Panc1 (cell line): ENCODE measurements around the gene KATNAL2.

ENCODE experiments used
- POLR2AphosphoS5 ChIP-seq: IDR thresholded peaks from 2 replicates; pipeline ENCODE4 v1.6.1; 2012; ENCODE audit warnings: mild to moderate bottlenecking, low read depth, low read length, moderate library complexity
- SIN3A ChIP-seq: IDR thresholded peaks from 2 replicates; pipeline ENCODE4 v1.6.1; 2012; ENCODE audit warnings: low read depth, mild to moderate bottlenecking, low read length, moderate library complexity, borderline replicate concordance; ENCODE audit not compliant: insufficient read depth
- TCF7L2 ChIP-seq: IDR thresholded peaks from 2 replicates; pipeline ENCODE4 v1.6.1; 2011; ENCODE audit warnings: mild to moderate bottlenecking, low read depth, low read length, inconsistent platforms
- TF ChIP-seq, protein P1 (sequence below): fragments of 450-650 bp; IDR thresholded peaks from 2 replicates; pipeline ENCODE4 v1.5.1; 2017; ENCODE audit warnings: mild to moderate bottlenecking
- TF ChIP-seq, protein P2 (sequence below), 2 experiments: IDR thresholded peaks; 2 replicates each; pipeline ENCODE4 v1.6.1; 2011 to 2012; ENCODE audit warnings: low read depth in 2 of 2, control low read depth in 1 of 2, low read length in 1 of 2, mild to moderate bottlenecking in 1 of 2, moderate library complexity in 1 of 2; ENCODE audit not compliant: insufficient read depth in 1 of 2

DNA sequence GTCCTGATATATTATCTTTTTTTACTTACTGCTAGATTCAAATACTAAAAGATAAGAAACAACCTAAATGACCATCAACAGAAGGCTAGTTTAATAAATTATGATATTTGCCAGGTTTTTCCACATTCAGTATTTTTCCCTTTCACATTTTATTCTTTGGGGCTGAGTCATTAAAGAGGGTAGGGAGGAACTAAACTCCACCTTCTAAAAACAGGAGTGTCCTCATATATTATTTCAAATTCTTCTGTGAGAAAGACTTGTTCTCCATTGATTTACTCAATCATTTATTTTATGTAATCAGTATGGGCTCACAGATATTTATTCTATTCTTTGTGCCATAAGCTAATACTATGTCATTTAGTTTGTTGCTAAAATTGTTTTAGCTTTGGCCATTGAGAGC is 223.9 kb downstream of the KATNAL2 start:
- TF ChIP-seq, protein P1, sequence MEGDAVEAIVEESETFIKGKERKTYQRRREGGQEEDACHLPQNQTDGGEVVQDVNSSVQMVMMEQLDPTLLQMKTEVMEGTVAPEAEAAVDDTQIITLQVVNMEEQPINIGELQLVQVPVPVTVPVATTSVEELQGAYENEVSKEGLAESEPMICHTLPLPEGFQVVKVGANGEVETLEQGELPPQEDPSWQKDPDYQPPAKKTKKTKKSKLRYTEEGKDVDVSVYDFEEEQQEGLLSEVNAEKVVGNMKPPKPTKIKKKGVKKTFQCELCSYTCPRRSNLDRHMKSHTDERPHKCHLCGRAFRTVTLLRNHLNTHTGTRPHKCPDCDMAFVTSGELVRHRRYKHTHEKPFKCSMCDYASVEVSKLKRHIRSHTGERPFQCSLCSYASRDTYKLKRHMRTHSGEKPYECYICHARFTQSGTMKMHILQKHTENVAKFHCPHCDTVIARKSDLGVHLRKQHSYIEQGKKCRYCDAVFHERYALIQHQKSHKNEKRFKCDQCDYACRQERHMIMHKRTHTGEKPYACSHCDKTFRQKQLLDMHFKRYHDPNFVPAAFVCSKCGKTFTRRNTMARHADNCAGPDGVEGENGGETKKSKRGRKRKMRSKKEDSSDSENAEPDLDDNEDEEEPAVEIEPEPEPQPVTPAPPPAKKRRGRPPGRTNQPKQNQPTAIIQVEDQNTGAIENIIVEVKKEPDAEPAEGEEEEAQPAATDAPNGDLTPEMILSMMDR: no peak
- TF ChIP-seq POLR2AphosphoS5: no peak
- TF ChIP-seq, protein P2, sequence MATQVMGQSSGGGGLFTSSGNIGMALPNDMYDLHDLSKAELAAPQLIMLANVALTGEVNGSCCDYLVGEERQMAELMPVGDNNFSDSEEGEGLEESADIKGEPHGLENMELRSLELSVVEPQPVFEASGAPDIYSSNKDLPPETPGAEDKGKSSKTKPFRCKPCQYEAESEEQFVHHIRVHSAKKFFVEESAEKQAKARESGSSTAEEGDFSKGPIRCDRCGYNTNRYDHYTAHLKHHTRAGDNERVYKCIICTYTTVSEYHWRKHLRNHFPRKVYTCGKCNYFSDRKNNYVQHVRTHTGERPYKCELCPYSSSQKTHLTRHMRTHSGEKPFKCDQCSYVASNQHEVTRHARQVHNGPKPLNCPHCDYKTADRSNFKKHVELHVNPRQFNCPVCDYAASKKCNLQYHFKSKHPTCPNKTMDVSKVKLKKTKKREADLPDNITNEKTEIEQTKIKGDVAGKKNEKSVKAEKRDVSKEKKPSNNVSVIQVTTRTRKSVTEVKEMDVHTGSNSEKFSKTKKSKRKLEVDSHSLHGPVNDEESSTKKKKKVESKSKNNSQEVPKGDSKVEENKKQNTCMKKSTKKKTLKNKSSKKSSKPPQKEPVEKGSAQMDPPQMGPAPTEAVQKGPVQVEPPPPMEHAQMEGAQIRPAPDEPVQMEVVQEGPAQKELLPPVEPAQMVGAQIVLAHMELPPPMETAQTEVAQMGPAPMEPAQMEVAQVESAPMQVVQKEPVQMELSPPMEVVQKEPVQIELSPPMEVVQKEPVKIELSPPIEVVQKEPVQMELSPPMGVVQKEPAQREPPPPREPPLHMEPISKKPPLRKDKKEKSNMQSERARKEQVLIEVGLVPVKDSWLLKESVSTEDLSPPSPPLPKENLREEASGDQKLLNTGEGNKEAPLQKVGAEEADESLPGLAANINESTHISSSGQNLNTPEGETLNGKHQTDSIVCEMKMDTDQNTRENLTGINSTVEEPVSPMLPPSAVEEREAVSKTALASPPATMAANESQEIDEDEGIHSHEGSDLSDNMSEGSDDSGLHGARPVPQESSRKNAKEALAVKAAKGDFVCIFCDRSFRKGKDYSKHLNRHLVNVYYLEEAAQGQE (IDR thresholded peaks at IDR 0.05; ENCODE audit: insufficient read depth in 1 of 2, low read depth in 2 of 2, low read length in 1 of 2): no peak
- TF ChIP-seq SIN3A: no peak
- no peak for TF ChIP-seq TCF7L2
